GM18858 (cell line): ENCODE measurements around the gene MIDN.
A peak's percentile ranks its signal among the peaks of the same experiment; 100 is the strongest.

Experiments used
- ATAC-seq: cut with Tn5 transposase; IDR thresholded peaks from one replicate; pipeline ENCODE4 v1.9.1; 2021; ENCODE audit not compliant: unreplicated experiment

The MIDN gene

DNA sequence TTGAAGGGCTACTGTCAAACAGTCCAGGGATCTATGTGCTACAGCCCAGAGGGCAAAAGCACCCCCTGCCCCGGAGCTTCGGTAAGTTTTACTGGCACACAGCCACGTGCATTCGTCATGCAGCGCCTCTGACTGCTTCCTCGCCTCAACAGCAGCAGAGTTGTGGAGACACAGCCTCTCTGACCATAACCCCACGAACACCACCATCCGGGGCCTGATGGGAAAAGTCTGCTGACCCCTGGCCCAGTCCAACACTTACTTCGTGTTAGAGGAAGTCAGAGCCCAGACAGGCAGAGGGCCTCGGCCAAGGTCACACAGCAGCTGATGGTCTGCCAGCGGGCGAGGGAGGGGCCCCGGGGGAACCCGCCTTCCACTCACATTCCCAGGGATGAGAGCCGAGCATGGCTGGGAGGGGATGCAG lies 15.7 kb upstream of the MIDN start:
- ATAC-seq = no peak

DNA sequence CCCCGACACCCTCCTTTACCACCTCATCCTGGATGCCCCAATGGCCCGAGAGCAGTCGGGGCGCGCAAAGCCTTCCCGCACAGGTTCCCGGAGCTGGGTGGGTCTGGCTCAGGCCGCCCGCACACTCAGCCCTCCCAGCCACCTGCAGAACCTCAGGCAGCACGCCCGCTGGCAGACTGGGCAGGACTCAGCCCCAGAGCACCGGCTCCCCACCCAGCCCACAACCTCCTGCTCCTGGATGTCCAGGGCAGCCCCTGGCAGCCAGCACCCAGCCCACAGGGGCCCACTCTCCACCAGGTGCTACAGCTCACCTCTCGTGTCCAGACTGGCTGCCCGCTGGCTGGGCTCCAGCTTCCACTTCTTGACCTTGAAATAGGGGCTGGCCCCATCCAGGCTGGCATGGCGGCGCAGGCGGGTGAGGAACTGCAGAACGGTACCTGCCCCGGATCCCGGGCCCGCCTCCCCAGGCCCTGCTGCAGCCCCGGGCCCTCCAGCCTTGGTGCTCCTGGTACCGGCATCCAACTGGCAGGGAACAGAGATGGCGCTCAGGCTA lies 15.2 kb upstream of the MIDN start:
- no peak for ATAC-seq

DNA sequence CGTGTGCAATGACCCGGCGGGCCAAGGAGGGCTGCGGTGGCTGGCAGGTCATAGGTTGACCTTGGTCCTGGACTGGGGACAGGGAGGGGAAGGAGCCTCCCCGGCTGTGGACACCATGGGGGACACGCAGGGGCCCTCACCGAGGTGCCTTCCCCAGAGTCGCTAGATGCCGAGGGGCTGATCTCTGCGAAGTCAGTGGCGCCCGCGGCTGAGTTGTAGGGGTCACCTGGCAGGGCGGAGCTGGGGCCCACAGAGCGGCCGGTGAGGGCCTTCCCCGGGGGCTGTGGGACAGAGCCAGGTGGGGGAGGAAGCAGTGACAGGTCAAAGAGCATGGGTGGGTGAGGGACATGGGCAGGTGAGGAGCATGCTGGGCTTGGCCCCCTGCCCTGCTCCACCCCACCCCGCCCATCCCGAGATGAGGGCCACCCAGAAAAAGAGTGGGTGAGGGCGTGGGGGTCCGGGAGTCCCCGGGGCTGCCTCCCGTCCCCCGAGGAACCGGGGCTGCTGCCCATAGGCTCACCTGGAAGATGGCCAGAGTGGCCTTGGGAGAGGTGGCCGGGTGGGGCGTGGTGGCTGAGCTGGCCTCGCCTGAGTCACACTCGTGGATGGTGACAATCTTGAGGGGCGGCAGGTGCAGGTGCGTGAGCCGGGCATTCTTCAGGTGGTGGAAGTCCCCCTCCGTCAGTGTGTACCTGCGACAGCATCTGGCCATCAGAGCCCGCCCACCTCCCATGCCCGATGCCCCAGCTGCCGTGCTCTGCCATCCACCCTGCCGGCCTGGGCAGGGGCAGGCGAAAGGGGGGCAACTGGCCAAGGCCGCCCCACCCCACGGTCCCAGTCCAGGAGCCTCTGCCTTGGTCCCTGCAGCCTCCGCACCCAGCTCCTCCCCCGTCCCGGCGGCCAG lies 14.1 kb upstream of the MIDN start:
- no peak for ATAC-seq

DNA sequence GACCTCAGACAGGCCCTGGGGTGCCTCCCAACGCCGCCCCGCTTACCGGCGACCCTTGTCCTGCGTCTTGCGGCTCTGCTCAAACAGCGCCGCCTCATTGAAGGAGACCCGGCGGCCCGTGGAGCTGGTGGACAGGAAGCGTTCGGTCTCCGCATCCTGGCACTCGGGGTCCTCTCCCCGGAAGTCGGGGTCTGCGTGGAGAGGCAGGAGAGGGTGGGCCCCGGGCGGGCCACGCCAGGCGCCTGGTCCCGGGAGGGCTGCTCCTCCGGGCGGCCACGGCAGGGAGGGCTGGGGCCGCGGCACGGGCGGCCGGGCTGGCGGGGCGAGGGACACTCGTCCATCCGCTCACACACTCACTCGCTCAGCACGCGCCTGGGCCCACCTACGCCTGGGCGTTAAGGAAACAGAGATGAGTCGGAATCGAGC lies 13.4 kb upstream of the MIDN start:
- no peak for ATAC-seq

DNA sequence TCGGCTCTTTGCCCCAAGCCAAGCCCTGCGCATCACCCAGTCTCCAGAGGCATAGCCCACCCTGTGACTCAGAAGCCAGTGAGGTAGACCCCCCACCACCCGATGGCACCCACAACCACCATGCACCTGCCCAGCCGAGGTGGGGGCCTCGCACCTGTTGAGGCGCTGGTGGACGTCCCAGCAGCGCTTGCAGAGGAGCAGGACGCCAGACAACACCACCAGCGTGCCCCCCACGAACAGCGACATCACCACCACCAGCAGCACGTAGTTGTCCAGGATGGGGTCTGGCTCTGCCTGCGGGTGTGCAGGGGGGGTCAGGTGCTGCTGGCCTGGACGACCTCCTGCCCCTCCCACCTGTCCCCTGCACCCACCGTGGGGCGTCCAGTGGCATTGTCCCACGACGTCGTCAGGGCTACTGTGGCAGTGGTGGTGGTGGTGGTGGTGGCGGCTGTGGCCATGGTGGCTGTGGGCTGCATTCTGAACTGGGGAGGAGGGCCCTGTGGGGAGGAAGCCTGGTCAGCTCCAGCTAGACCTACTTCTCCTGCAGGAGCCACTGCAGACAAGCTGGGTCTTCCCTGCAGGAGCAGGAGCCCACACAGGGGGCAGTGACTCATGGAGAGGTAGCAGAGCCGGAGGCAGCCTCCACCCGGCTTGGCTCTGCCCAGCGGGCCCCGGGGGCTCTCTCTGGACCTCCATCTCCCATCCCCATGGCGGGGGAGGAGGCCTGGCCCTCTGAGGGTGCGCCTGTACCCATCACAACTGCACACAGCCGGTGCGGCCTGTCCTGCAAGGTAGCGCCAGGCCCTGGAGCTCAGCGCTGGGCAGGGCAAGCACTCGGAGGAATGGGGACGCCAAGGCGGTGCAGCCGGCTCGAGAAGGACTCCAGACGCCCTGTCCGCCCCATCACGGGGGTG lies 12.5 kb upstream of the MIDN start:
- no peak for ATAC-seq

DNA sequence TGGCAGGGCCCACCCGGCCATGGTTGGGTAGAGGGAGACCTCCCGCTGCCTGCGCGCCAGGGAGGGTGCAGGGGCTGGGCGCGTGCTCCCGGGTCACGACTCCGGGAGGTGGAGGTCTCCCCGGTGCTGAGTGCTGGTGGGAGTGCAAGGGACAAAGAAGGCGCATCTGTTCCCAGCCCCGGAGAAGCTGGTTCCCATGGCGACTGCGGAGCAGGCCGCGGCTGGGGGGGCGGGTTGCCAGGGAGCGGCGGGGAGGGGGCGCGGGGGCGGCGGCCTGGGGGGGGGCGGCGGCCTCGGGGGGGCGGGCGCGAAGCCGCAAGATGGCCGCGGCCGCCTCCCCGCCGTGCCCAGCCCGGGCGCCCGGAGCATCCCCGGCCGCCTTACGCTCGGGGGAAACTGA lies 11.8 kb upstream of the MIDN start:
- no peak for ATAC-seq

DNA sequence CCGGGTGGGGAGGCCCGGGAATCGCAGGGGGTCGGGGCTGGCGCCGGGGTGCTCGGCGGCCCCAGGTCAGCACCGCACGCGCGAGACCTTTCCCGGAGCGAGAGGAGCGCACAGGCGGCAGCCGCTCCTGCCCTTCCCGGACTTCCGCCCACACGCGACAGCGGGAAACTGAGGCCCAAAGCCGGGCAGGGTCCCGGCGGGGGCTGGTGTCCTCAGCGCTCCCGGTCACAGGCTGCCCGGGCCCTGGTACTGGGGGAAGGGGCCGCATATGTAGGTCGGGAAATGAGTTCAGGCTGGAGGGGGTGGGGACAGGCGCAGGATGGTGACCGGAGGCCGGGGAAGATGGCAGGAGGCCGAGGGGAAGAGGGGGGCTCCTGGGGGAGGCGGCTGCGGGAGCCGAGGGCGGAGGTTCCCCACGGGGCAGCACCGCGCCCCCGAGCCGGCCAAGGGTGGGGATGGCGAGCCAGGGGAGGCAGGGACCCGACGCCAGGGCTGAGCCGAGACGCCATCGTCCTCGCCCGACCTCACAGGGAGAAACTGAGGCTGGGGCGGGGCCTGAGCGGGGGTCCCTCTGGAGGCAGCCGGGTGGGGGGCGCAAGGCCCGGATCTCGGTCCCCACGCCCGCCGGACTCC lies 11.2 kb upstream of the MIDN start:
- ATAC-seq = no peak

DNA sequence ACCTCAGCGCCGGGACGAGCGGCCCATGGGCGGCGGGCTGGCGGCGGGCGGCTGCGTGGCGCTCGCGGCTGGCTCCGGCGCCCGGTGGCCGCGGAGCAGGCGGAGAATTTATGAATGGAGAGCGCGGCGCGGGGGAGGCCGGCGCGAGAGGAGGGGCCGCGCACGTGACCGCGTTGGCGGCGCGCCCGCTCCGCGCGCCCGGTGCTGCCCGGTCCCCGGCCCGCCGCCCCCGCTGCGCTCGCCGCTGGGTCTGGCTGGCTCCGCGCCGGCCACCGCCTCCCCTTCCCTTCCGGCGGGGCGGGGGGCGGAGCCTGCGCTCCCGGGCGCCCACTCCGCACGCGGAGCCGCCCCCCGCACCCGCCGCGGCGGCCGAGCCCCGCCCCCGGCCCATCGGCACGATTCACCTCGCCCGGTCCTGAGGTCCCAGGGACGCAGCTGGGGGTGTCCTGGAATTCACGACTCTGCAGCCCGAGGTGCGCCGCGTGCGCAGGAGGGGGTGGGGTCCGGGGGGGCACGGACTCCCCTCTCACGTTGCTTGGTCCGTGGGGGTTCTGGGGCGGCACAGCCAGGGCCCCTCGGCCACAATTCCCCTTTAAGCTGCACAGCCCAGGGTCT lies 10.5 kb upstream of the MIDN start, which contains the start of gene CBARP:
Gene CBARP, minus strand, starts transcription at position 252 of the 615 bp plus-strand sequence. CDS start 1,905 bp downstream, outside the sequence.
- no peak for ATAC-seq

DNA sequence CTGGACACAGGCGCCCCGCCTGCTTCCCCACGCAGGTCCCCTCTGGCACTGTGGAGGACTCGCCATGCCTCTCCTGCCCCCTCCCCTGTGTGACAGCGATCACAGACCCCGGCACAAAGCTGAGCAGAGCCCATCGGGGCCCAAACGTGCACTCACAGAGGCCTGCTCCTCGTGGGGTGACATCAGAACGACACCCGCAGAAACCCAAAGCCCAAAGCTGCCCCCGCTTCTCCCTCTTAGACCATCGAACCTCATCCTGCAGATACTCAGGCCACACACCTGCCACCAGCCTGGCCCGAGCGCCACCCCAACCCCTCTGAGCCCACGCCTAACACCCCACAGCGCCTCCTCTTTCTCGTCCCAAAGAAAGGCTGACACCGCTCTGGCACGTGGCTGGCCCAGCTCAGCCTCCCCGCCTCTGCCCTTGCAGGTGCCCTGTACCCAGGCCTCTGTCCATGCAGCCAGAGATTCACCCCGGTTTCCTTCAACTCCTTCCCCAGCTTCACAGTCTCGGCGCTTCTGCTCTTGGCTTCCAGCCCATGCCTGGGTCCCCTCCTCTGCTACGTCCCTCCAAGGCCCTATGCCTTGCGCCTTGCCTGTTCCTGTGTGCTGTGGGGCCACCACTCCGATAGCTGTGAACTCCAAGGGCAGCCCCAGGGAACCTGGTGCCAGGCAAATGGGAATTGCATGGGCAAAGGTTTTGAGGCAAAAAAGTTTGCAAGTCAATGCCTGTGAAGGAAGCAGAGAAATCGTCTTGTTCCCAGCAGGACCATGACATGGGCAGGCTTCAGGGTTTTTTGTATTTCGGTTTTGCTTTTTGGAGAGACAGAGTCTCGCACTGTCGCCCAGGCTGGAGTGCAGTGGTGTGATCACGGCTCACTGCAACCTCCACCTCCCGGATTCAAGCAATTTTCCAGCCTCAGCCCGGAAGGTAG lies 9.7 kb upstream of the MIDN start:
- ATAC-seq = no peak

DNA sequence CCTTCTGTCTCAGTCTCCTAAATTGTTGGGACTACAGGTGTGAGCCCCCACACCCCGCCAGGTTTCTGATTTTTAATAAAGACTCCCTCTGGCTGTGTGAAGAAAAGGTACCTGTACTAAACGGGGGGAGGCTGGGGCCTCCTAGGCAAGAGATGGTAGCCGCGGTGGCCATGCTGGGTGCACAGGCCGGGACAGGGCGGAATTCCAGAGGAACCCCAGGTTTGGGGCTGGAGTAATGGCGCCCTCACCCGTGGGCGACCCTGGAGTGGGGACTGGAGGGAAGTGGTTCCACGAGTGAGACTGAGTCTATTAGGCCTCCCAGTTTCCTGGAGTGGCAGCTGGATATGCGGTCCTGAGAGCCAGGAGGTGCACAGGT lies 9.0 kb upstream of the MIDN start:
- no peak for ATAC-seq

DNA sequence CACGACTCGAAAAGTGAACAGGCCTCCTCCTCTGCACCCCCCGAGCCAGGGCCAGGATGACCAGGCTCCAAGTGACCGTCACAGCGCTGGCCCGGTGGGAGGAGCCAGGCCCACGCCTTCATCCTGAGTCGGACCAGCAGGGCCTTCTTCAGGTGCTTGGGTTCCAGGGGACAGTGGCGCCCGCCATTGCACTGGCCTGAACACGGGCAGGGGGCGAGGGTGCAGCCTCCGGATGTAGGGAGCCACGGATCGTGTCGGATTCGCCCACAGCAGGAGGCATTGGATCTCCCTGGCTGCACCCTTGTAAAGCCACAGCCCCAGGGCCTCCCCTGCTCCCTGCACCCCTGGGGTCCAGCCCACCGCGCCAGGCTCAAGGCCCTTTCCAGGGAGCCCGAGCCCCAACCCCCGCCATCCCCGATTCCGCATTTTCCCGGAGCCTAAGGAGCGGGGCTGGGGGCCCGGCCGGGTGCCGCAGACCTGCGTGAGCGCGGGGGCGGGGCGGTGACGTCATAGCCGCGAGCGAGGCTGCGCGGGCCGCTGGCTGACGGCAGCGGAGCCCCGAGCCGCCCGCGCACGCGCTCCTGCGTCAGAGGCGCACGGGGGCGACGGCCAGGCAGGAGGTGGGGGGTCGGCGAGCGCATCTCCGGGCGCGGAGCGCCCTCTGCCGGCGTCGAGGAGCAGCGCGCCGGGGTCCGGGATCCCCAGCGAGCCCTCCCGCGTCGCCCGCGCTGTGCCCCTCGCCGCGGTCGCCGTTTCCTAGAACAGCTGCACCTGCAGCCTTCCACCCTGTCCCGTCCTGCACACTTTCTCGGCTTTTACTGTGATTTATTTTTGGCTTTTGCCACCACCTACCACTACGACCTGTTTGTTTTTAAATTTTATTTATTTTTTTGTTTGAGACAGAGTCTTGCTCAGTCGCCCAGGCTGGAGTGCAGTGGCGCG lies 8.3 kb upstream of the MIDN start:
- peak; percentile 22 for ATAC-seq

DNA sequence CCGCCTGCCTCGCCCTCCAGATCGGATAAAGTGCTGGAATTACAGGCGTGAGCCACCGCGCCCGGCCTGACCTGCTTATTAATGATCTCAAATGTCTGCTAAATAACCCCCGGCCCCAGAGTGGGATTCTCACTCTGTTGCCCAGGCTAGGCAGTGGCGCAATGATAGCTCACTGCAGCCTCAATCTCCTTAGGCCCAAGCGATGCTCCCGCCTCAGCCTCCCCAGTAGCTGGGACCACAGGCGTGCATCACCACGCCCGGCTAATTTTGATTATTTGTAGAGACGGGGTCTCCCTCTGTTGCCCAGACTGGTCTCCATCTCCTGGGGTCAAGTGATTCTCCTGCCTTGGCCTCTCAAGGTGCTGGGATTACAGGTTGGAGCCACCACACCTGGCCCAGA lies 7.5 kb upstream of the MIDN start:
- ATAC-seq = no peak

DNA sequence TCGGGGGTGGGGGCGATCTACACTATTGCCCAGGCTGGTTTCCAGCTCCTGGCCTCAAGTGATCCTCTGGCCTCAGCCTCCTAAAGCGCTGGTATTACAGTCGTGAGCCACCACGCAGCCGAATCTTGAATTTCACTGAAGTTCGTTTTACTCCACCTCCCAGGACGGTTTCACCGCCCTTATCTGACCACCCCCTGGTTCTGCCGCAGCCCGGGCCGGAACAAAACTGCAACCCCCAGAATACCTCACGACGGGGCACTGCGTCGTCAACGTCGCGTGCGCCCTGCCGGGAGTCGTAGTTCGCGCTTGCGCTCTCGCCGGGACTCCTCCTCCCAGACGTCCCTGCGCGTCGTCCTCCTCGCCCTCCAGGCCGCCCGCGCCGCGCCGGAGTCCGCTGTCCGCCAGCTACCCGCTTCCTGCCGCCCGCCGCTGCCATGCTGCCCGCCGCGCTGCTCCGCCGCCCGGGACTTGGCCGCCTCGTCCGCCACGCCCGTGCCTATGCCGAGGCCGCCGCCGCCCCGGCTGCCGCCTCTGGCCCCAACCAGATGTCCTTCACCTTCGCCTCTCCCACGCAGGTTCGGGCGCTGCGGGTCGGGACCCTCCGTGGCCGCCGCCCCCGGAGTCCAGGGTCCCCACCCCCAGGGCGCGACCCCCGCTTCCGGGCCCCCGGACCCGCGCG lies 6.8 kb upstream of the MIDN start, which contains the start of gene ATP5F1D:
Gene ATP5F1D, plus strand, starts transcription at position 335 of the 679 bp plus-strand sequence. Its CDS starts 100 bp downstream, at position 435.
- no peak for ATAC-seq

DNA sequence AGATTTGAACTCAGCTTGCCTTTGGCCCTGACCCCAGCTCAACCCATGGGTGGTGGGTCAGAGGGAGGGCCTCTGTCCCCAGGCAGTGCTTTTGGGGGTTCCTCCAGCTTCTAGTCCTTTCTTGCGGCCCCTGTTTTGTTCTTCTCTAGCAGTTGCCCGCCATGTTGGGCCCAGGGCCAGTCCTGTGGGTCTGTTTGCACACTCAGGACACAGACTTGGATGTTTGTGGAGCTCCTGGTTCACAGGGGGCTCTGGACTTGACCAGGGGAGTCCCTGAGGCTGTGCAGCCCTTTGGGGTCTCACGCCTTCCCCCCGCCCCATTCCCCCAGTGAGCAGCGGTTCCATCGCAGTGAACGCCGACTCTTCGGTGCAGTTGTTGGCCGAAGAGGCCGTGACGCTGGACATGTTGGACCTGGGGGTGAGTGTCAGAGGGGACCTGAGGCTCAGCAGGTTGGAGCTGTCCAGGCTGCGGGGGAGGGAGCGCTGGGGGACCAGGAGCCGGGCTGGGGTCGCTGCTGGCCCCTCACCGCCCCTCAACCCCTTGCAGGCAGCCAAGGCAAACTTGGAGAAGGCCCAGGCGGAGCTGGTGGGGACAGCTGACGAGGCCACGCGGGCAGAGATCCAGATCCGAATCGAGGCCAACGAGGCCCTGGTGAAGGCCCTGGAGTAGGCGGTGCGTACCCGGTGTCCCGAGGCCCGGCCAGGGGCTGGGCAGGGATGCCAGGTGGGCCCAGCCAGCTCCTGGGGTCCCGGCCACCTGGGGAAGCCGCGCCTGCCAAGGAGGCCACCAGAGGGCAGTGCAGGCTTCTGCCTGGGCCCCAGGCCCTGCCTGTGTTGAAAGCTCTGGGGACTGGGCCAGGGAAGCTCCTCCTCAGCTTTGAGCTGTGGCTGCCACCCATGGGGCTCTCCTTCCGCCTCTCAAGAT lies 4.4 kb upstream of the MIDN start:
- ATAC-seq = no peak

DNA sequence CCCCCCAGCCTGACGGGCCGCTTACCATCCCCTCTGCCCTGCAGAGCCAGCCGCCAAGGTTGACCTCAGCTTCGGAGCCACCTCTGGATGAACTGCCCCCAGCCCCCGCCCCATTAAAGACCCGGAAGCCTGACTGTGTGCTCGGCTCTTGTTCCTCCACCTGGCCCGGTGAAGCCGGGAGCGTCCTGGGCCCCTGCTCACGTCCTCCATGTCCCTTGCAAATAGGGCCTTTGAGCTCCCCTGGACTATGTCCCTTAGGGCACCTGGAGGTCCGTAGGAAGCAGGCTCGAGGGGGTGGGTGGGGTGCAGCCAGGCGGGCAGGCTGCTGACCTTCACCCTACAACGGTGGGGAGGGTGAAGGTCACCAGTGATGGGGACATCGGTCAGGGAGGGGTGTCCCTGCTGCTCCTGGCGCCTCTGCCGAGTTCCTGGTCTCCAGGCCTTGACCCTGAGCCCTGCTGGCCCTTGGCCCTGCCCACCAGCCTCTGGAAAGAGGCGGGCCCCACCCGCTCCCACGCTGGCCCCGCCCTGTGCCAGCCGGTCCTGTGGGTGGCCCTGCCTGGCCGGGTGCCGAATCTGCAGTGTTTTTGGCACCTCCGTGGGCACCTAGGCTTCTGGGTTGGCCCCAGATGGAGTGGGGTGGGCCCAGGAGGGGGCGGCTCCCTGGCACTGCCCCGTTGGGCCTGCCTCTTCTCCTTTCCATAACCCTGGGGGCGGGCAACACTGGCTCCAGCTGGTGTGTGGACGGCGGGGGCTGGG lies 3.5 kb upstream of the MIDN start:
- ATAC-seq = no peak
